GM18511 (cell line): Measurements from ENCODE around the gene HS3ST4.

ENCODE experiments used
- ATAC-seq: cut with Tn5 transposase; IDR thresholded peaks from one replicate; pipeline ENCODE4 v1.9.1; 2021; ENCODE audit warnings: mild to moderate bottlenecking, moderate library complexity; ENCODE audit not compliant: unreplicated experiment

Gene HS3ST4

GRCh38 chr16:26158142-26158759, 466.5 kb downstream of the HS3ST4 start:
- ATAC-seq = no peak

GRCh38 chr16:26161461-26162180, 469.9 kb downstream of the HS3ST4 start:
- ATAC-seq = no peak

- ATAC-seq = no peak
Measured at GRCh38 chr16:26169473-26169872, 477.7 kb downstream of the HS3ST4 start.

- ATAC-seq = no peak
Measured at GRCh38 chr16:26175944-26176343, 484.2 kb downstream of the HS3ST4 start.

GRCh38 chr16:26177438-26177837, 485.7 kb downstream of the HS3ST4 start:
- ATAC-seq = no peak

- ATAC-seq = no peak
Measured at GRCh38 chr16:26178298-26178697, 486.5 kb downstream of the HS3ST4 start.

- ATAC-seq = no peak
Measured at GRCh38 chr16:26186091-26186615, 494.4 kb downstream of the HS3ST4 start.
